Stimulated activated CD4-positive, alpha-beta T cell treated with anti-CD3 and anti-CD28 coated beads, Interleukin-15, amount 100 ng/mL, for 1 hour (primary cell): ENCODE measurements around the gene TMEM98.
"Not testable (repeated sequence)": the region's sequence is repeated elsewhere in the genome, so short reads cannot be mapped to it uniquely, and the experiment has no call there.

Experiments used
- DNase-seq, 2 donors: peaks; one replicate each; pipeline ENCODE4 v3.0.0-alpha.2; 2020; ENCODE audit warnings: low read depth in 1 of 2, low spot score in 1 of 2

TMEM98 gene

GRCh38 chr17:32927724-32928585 is at the start of gene TMEM98:
Gene TMEM98, plus strand, starts transcription at chr17:32928153. Its CDS starts 3,376 bp downstream, at chr17:32931529.
- no peak for DNase-seq

GRCh38 chr17:32878211-32878610 is 49.7 kb upstream of the TMEM98 start:
- DNase-seq, result no peak

GRCh38 chr17:32879134-32879533 is 48.8 kb upstream of the TMEM98 start:
- DNase-seq, result no peak

GRCh38 chr17:32880671-32881453 is 47.1 kb upstream of the TMEM98 start:
- no peak for DNase-seq

GRCh38 chr17:32882029-32882428 is 45.9 kb upstream of the TMEM98 start:
- no peak for DNase-seq

GRCh38 chr17:32882734-32883133 is 45.2 kb upstream of the TMEM98 start:
- DNase-seq, result no peak

- not testable (repeated sequence) for DNase-seq
Observed at GRCh38 chr17:32886951-32887350, 41.0 kb upstream of the TMEM98 start.

GRCh38 chr17:32887410-32887809 is 40.5 kb upstream of the TMEM98 start:
- not testable (repeated sequence) for DNase-seq

GRCh38 chr17:32894245-32894644 is 33.7 kb upstream of the TMEM98 start:
- no peak for DNase-seq

- no peak for DNase-seq
Observed at GRCh38 chr17:32896647-32897258, 31.2 kb upstream of the TMEM98 start.

- no peak for DNase-seq
Observed at GRCh38 chr17:32899236-32900013, 28.5 kb upstream of the TMEM98 start.

- no peak for DNase-seq
Observed at GRCh38 chr17:32901743-32902142, 26.2 kb upstream of the TMEM98 start.

- DNase-seq, result no peak
Observed at GRCh38 chr17:32903774-32904673, 23.9 kb upstream of the TMEM98 start.

GRCh38 chr17:32904891-32905290 is 23.1 kb upstream of the TMEM98 start:
- DNase-seq, result no peak

GRCh38 chr17:32907583-32907982 is 20.4 kb upstream of the TMEM98 start:
- DNase-seq, result no peak

- DNase-seq, result no peak
Observed at GRCh38 chr17:32909787-32910369, 18.1 kb upstream of the TMEM98 start.

- DNase-seq, result no peak
Observed at GRCh38 chr17:32910769-32911168, 17.2 kb upstream of the TMEM98 start.

- DNase-seq, result no peak
Observed at GRCh38 chr17:32912218-32912897, 15.6 kb upstream of the TMEM98 start.

- no peak for DNase-seq
Observed at GRCh38 chr17:32913593-32913992, 14.4 kb upstream of the TMEM98 start.
